ENCODE data around the gene ZSCAN22.

DNA sequence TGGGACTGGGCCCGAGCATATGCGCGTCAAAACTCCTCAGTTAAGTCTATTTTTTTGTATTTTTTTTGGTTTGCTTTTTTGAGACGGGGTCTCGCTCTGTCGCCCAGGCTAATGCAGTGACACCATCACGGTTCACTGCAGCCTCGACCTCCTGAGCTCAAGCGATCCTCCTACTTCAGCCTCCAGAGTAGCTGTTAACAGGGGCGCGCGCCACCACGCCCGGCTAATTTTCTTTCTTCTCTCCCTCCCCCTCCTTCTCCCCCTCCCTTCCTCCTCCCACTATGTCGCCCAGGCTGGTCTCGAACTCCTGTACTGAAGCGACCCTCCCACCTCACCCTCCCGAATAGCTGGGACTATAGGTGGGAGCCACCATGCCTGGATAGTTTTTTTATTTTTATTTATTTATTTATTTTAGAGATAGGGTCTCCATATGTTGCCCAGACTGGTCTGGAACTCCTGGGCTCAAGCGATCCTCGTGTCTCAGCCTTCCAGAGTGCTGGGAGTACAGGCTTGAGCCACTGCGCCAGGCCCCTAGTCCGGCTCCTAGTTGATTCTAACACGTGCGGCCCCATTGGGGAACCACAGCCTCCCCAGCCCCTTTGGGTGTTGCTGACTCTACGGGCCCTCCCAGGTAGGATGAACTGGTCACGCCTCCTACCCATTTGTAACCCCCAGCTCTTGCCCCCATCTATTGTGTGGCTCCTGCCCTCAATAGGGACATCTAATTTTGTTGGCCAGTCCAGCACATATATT is 54.8 kb downstream of the ZSCAN22 start:
- TF ChIP-seq CTCF (IDR thresholded peaks at IDR 0.05), result no peak
- no peak for TF ChIP-seq EZH2 (IDR thresholded peaks at IDR 0.05)
